Measurements from ENCODE around the gene FNDC5.

DNA sequence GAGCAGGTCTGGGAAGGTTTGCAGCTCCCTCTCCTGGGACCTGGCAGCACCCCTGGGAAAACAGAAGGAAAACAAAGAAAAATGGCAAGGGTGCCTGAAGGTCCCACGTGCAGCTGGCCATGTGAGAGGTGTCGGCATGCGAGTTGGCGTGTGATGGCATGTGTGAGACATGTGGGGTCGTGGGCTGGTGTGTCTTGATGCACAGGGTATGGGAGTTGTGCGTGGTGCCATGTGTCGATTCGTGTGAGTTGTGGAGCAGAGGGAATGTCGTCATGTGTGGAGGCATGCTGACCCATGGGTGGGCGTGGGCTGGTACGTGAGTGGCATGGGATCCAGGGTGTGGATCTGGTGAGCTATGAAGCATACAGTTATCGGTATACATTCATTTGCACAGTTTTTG is 16.9 kb upstream of the FNDC5 start:
- TF ChIP-seq, protein P1, sequence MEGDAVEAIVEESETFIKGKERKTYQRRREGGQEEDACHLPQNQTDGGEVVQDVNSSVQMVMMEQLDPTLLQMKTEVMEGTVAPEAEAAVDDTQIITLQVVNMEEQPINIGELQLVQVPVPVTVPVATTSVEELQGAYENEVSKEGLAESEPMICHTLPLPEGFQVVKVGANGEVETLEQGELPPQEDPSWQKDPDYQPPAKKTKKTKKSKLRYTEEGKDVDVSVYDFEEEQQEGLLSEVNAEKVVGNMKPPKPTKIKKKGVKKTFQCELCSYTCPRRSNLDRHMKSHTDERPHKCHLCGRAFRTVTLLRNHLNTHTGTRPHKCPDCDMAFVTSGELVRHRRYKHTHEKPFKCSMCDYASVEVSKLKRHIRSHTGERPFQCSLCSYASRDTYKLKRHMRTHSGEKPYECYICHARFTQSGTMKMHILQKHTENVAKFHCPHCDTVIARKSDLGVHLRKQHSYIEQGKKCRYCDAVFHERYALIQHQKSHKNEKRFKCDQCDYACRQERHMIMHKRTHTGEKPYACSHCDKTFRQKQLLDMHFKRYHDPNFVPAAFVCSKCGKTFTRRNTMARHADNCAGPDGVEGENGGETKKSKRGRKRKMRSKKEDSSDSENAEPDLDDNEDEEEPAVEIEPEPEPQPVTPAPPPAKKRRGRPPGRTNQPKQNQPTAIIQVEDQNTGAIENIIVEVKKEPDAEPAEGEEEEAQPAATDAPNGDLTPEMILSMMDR (IDR thresholded peaks at IDR 0.05 in 2 of 3, conservative IDR thresholded peaks at IDR 0.05 in 1 of 3; ENCODE audit: control insufficient read depth in 2 of 3, extremely low read depth in 1 of 3, insufficient read depth in 1 of 3, low read depth in 3 of 3, low read length in 3 of 3): no peak
- TF ChIP-seq POLR2A (IDR thresholded peaks at IDR 0.05; ENCODE audit: low read depth, low read length): no peak
- TF ChIP-seq, protein P2, sequence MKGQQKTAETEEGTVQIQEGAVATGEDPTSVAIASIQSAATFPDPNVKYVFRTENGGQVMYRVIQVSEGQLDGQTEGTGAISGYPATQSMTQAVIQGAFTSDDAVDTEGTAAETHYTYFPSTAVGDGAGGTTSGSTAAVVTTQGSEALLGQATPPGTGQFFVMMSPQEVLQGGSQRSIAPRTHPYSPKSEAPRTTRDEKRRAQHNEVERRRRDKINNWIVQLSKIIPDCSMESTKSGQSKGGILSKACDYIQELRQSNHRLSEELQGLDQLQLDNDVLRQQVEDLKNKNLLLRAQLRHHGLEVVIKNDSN (IDR thresholded peaks at IDR 0.05; ENCODE audit: borderline replicate concordance, extremely low read length, insufficient read depth, low read depth, low read length): no peak
- TF ChIP-seq, protein P3, sequence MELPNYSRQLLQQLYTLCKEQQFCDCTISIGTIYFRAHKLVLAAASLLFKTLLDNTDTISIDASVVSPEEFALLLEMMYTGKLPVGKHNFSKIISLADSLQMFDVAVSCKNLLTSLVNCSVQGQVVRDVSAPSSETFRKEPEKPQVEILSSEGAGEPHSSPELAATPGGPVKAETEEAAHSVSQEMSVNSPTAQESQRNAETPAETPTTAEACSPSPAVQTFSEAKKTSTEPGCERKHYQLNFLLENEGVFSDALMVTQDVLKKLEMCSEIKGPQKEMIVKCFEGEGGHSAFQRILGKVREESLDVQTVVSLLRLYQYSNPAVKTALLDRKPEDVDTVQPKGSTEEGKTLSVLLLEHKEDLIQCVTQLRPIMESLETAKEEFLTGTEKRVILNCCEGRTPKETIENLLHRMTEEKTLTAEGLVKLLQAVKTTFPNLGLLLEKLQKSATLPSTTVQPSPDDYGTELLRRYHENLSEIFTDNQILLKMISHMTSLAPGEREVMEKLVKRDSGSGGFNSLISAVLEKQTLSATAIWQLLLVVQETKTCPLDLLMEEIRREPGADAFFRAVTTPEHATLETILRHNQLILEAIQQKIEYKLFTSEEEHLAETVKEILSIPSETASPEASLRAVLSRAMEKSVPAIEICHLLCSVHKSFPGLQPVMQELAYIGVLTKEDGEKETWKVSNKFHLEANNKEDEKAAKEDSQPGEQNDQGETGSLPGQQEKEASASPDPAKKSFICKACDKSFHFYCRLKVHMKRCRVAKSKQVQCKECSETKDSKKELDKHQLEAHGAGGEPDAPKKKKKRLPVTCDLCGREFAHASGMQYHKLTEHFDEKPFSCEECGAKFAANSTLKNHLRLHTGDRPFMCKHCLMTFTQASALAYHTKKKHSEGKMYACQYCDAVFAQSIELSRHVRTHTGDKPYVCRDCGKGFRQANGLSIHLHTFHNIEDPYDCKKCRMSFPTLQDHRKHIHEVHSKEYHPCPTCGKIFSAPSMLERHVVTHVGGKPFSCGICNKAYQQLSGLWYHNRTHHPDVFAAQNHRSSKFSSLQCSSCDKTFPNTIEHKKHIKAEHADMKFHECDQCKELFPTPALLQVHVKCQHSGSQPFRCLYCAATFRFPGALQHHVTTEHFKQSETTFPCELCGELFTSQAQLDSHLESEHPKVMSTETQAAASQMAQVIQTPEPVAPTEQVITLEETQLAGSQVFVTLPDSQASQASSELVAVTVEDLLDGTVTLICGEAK (IDR thresholded peaks at IDR 0.05; ENCODE audit: borderline replicate concordance): no peak
- no peak for TF ChIP-seq SUZ12 (IDR thresholded peaks at IDR 0.05; ENCODE audit: unreplicated experiment)
- TF ChIP-seq FOS (IDR thresholded peaks at IDR 0.05; ENCODE audit: borderline replicate concordance, extremely low read depth, insufficient read length): no peak
- TF ChIP-seq TCF12 (IDR thresholded peaks at IDR 0.05; ENCODE audit: low read depth, low read length): no peak
- TF ChIP-seq, protein P4, sequence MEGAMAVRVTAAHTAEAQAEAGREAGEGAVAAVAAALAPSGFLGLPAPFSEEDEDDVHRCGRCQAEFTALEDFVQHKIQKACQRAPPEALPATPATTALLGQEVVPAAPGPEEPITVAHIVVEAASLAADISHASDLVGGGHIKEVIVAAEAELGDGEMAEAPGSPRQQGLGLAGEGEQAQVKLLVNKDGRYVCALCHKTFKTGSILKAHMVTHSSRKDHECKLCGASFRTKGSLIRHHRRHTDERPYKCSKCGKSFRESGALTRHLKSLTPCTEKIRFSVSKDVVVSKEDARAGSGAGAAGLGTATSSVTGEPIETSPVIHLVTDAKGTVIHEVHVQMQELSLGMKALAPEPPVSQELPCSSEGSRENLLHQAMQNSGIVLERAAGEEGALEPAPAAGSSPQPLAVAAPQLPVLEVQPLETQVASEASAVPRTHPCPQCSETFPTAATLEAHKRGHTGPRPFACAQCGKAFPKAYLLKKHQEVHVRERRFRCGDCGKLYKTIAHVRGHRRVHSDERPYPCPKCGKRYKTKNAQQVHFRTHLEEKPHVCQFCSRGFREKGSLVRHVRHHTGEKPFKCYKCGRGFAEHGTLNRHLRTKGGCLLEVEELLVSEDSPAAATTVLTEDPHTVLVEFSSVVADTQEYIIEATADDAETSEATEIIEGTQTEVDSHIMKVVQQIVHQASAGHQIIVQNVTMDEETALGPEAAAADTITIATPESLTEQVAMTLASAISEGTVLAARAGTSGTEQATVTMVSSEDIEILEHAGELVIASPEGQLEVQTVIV (IDR thresholded peaks at IDR 0.05; ENCODE audit: borderline replicate concordance, partially characterized antibody): no peak
- TF ChIP-seq PML (IDR thresholded peaks at IDR 0.05; ENCODE audit: low read length): no peak
- no peak for TF ChIP-seq POLR2AphosphoS5 (IDR thresholded peaks at IDR 0.05; ENCODE audit: low read length)
- no peak for TF ChIP-seq EZH2 (IDR thresholded peaks at IDR 0.05; ENCODE audit: borderline replicate concordance, control insufficient read depth, low read depth, low read length)

Measured in GM12878 (cell line).